GM23338 (cell line): Measurements from ENCODE around the gene TENT4A. TPM values are rescaled to one million over a fixed set of nuclear protein-coding genes. Genes with fewer than 3 reads are reported as not detected.

Experiments
- ATAC-seq: fragments of 200-7000 bp; cut with Tn5 transposase; 3 replicates; pipeline ENCODE4 v1.9.1; 2020
- DNase-seq: peaks from one replicate; pipeline ENCODE4 v3.0.0-alpha.2; 2015; ENCODE audit warnings: low spot score
- H2AFZ ChIP-seq: fragments of 200-600 bp; sonication (generic); 2 replicates; pipeline ENCODE4 v1.8.0; 2016; ENCODE audit warnings: antibody characterized with exemption, mild to moderate bottlenecking, moderate library complexity
- H3F3A ChIP-seq: fragments of 200-600 bp; sonication (generic); replicated peaks from 2 replicates; pipeline ENCODE4 v1.8.0; 2017; ENCODE audit warnings: antibody characterized with exemption, mixed run types, low read depth
- H3K27ac ChIP-seq: fragments of 200-600 bp; sonication (generic); 2 replicates; pipeline ENCODE4 v1.6.1; 2016; ENCODE audit warnings: low read depth
- H3K27me3 ChIP-seq: fragments of 200-600 bp; sonication (generic); 2 replicates; pipeline ENCODE4 v1.8.0; 2016; ENCODE audit warnings: mild to moderate bottlenecking, mixed run types, moderate library complexity; ENCODE audit not compliant: insufficient read depth
- H3K36me3 ChIP-seq: fragments of 200-600 bp; sonication (generic); 2 replicates; pipeline ENCODE4 v1.8.0; 2016; ENCODE audit warnings: mild to moderate bottlenecking; ENCODE audit not compliant: insufficient read depth
- H3K4me1 ChIP-seq: fragments of 200-600 bp; sonication (generic); 2 replicates; pipeline ENCODE4 v1.8.0; 2016; ENCODE audit warnings: mild to moderate bottlenecking, moderate library complexity; ENCODE audit not compliant: insufficient read depth
- H3K4me2 ChIP-seq: fragments of 200-600 bp; sonication (generic); 2 replicates; pipeline ENCODE4 v1.7.1; 2017; ENCODE audit warnings: mixed run types
- H3K4me3 ChIP-seq: fragments of 200-600 bp; sonication (generic); 2 replicates; pipeline ENCODE4 v1.6.1; 2016; ENCODE audit warnings: mixed run types
- H3K79me2 ChIP-seq: fragments of 200-600 bp; sonication (generic); replicated peaks from 2 replicates; pipeline ENCODE4 v1.8.0; 2017; ENCODE audit warnings: mild to moderate bottlenecking; ENCODE audit not compliant: insufficient read depth
- H3K9me2 ChIP-seq: fragments of 200-600 bp; sonication (generic); 2 replicates; pipeline ENCODE4 v1.8.0; 2017; ENCODE audit not compliant: insufficient read depth
- H4K20me1 ChIP-seq: fragments of 200-600 bp; sonication (generic); replicated peaks from 2 replicates; pipeline ENCODE4 v1.8.0; 2017; ENCODE audit warnings: mild to moderate bottlenecking; ENCODE audit not compliant: insufficient read depth
- H3K27ac Mint-ChIP-seq: 2 replicates; pipeline ENCODE4 v1.8.0; 2020; ENCODE audit warnings: inconsistent platforms, mild to moderate bottlenecking, moderate library complexity, mixed read lengths
- H3K27me3 Mint-ChIP-seq: 3 replicates; pipeline ENCODE4 v1.8.0; 2022; ENCODE audit warnings: low read depth, mild to moderate bottlenecking, moderate library complexity, mixed read lengths, inconsistent platforms; ENCODE audit not compliant: insufficient read depth, poor library complexity
- H3K36me3 Mint-ChIP-seq: 3 replicates; pipeline ENCODE4 v1.8.0; 2021; ENCODE audit warnings: low read depth, mild to moderate bottlenecking, inconsistent platforms, moderate library complexity, mixed read lengths
- H3K4me1 Mint-ChIP-seq: 3 replicates; pipeline ENCODE4 v1.8.0; 2020; ENCODE audit warnings: mild to moderate bottlenecking, inconsistent platforms, mixed read lengths
- H3K4me3 Mint-ChIP-seq: 3 replicates; pipeline ENCODE4 v1.8.0; 2021; ENCODE audit warnings: moderate library complexity, mild to moderate bottlenecking, inconsistent platforms, mixed read lengths
- H3K9me3 Mint-ChIP-seq: 3 replicates; pipeline ENCODE4 v1.8.0; 2020; ENCODE audit warnings: moderate library complexity, mild to moderate bottlenecking, inconsistent platforms, mixed read lengths
- CREB1 ChIP-seq: fragments of 250-450 bp; sonication (Bioruptor Pico); IDR thresholded peaks from 2 replicates; pipeline ENCODE4 v1.5.0; 2020; ENCODE audit warnings: low read depth, mild to moderate bottlenecking, moderate library complexity
- CTCF ChIP-seq, 2 experiments: fragments of 200-600 bp in 1 of 2; sonication (generic) in 1 of 2; conservative IDR thresholded peaks; 2 replicates each; pipeline versions ENCODE4 v1.5.1 to v1.6.1; 2016 to 2017; ENCODE audit warnings: antibody characterized with exemption in 2 of 2, low read depth in 2 of 2, mild to moderate bottlenecking in 2 of 2, moderate library complexity in 1 of 2
- ETS1 ChIP-seq: IDR thresholded peaks from 2 replicates; pipeline ENCODE4 v1.6.1; 2016; ENCODE audit warnings: antibody characterized with exemption
- EZH2 ChIP-seq: fragments of 200-600 bp; sonication (generic); IDR thresholded peaks from one replicate; pipeline ENCODE4 v1.8.0; 2017; ENCODE audit warnings: antibody characterized with exemption, mild to moderate bottlenecking, low read depth; ENCODE audit not compliant: unreplicated experiment
- EZH2phosphoT487 ChIP-seq: fragments of 200-600 bp; sonication (generic); IDR thresholded peaks from one replicate; pipeline ENCODE4 v1.8.1; 2018; ENCODE audit warnings: antibody characterized with exemption; ENCODE audit not compliant: unreplicated experiment
- JUNB ChIP-seq: IDR thresholded peaks from one replicate; pipeline ENCODE4 v1.6.1; 2016; ENCODE audit warnings: antibody characterized with exemption; ENCODE audit not compliant: unreplicated experiment
- NANOG ChIP-seq: IDR thresholded peaks from 2 replicates; pipeline ENCODE4 v1.6.1; 2016; ENCODE audit warnings: antibody characterized with exemption, borderline replicate concordance
- POLR2AphosphoS5 ChIP-seq: IDR thresholded peaks from 2 replicates; pipeline ENCODE4 v1.6.1; 2016; ENCODE audit warnings: antibody characterized with exemption, low read depth
- STAT1 ChIP-seq: IDR thresholded peaks from one replicate; pipeline ENCODE4 v1.6.1; 2016; ENCODE audit warnings: antibody characterized with exemption; ENCODE audit not compliant: unreplicated experiment
- ZNF114 ChIP-seq: fragments of 250-450 bp; sonication (Bioruptor Pico); IDR thresholded peaks from 2 replicates; pipeline ENCODE4 v1.5.0; 2020; ENCODE audit warnings: mild to moderate bottlenecking, moderate library complexity
- ZNF331 ChIP-seq: fragments of 250-450 bp; sonication (Bioruptor Pico); IDR thresholded peaks from 2 replicates; pipeline ENCODE4 v1.5.0; 2020; ENCODE audit warnings: low read depth, mild to moderate bottlenecking, moderate library complexity
- ZNF462 ChIP-seq: fragments of 250-450 bp; sonication (Bioruptor Pico); IDR thresholded peaks from 2 replicates; pipeline ENCODE4 v1.5.0; 2020; ENCODE audit warnings: mild to moderate bottlenecking, moderate library complexity
- polyA plus RNA-seq: library from polyadenylated mRNA; unstranded; fragments of >200 nt; fragmentation: Nextera tagmentation; extraction: Ambion mirVana; gene quantifications from 2 replicates; pipeline ENCODE4 v1.2.1, GENCODE V29; 2016
- total RNA-seq: library from RNA; depleted of rRNA; stranded (reverse); fragments of >200 nt; shearing (Covaris generic); gene quantifications from 2 replicates; pipeline ENCODE4 v1.2.3, GENCODE V29; 2014

The TENT4A gene
- total and polyA plus RNA-seq, 2 experiments from 2014 or later, result 5.3 to 24.0 TPM

GRCh38 chr5:6772886-6773285 lies 59.7 kb downstream of the TENT4A start:
- Histone ChIP-seq H4K20me1 (no peaks in the 10 kb centered on the region), H3K27ac (no peak overlapping the region), H3K9me2 (no peaks in the 10 kb centered on the region), H3F3A (no peaks in the 10 kb centered on the region), H3K4me2 (no peak overlapping the region), H3K36me3 (no peaks in the 10 kb centered on the region), H3K4me3 (no peak overlapping the region), H3K27me3 (no peaks in the 10 kb centered on the region), H3K4me1 (no peaks in the 10 kb centered on the region), H2AFZ (no peak overlapping the region), H3K79me2 (no peaks in the 10 kb centered on the region)
- no peak for ATAC-seq
- DNase-seq, result no peak
- H3K27ac Mint-ChIP-seq, result no peak overlapping the region
- H3K4me1 Mint-ChIP-seq, result no peaks in the 10 kb centered on the region; the same call in 2 of the 3 replicates
- H3K4me3 Mint-ChIP-seq, result no peak overlapping the region
- H3K9me3 Mint-ChIP-seq, result no peaks in the 10 kb centered on the region
- peaks cover 4% of the 10 kb centered on the region for H3K27me3 Mint-ChIP-seq
- TF ChIP-seq ZNF462 (CRISPR knock-in tag) (no peak), NANOG (no peak), CTCF (conservative IDR thresholded peaks at IDR 0.05; ENCODE audit: low read depth in 2 of 2) (no peak), JUNB (no peak), ETS1 (no peak), STAT1 (no peak), ZNF114 (CRISPR knock-in tag) (no peak), ZNF331 (CRISPR knock-in tag) (no peak), CREB1 (no peak), POLR2AphosphoS5 (no peak), EZH2 (no peak), EZH2phosphoT487 (no peak)
- H3K36me3 Mint-ChIP-seq, result no peaks in the 10 kb centered on the region
